GM18508 (cell line): ENCODE results near the gene TLCD5.

Source experiments
- ATAC-seq: cut with Tn5 transposase; IDR thresholded peaks from one replicate; pipeline ENCODE4 v1.9.1; 2021; ENCODE audit warnings: moderate number of reproducible peaks; ENCODE audit not compliant: insufficient read depth, unreplicated experiment

The TLCD5 gene

GRCh38 chr11:120324932-120325810, at the start of gene TLCD5:
Gene TLCD5 (plus strand): TSS chr11:120325299. CDS start chr11:120327442, 2,143 bp downstream.
- no peak for ATAC-seq

GRCh38 chr11:120279502-120279901, 45.6 kb upstream of the TLCD5 start:
- no peak for ATAC-seq

- ATAC-seq = no peak
These were observed 44.5 kb upstream of the TLCD5 start for GRCh38 chr11:120280600-120281051.

- no peak for ATAC-seq
These were observed 43.8 kb upstream of the TLCD5 start for GRCh38 chr11:120281143-120281795.

- no peak for ATAC-seq
These were observed 42.0 kb upstream of the TLCD5 start for GRCh38 chr11:120283124-120283523.

- ATAC-seq = no peak
These were observed 40.8 kb upstream of the TLCD5 start for GRCh38 chr11:120284272-120284671.

- no peak for ATAC-seq
These were observed 39.8 kb upstream of the TLCD5 start for GRCh38 chr11:120285256-120285655.

- ATAC-seq = no peak
These were observed 37.1 kb upstream of the TLCD5 start for GRCh38 chr11:120288021-120288420.

GRCh38 chr11:120289426-120289825, 35.7 kb upstream of the TLCD5 start:
- no peak for ATAC-seq

GRCh38 chr11:120290956-120291355, 34.1 kb upstream of the TLCD5 start:
- ATAC-seq = no peak

- ATAC-seq = no peak
These were observed 31.9 kb upstream of the TLCD5 start for GRCh38 chr11:120293038-120293800.

GRCh38 chr11:120294096-120294495, 31.0 kb upstream of the TLCD5 start:
- ATAC-seq = no peak

- ATAC-seq = no peak
These were observed 30.0 kb upstream of the TLCD5 start for GRCh38 chr11:120295099-120295498.

- ATAC-seq = no peak
These were observed 28.5 kb upstream of the TLCD5 start for GRCh38 chr11:120296554-120296953.

GRCh38 chr11:120298461-120298860, 26.6 kb upstream of the TLCD5 start:
- ATAC-seq = no peak

GRCh38 chr11:120302001-120302805, 22.9 kb upstream of the TLCD5 start:
- no peak for ATAC-seq

- no peak for ATAC-seq
These were observed 22.0 kb upstream of the TLCD5 start for GRCh38 chr11:120303004-120303637.

GRCh38 chr11:120304526-120304925, 20.6 kb upstream of the TLCD5 start:
- ATAC-seq = no peak

GRCh38 chr11:120305286-120305685, 19.8 kb upstream of the TLCD5 start:
- no peak for ATAC-seq
